Measurements from ENCODE around the gene RBM33. TPM values are rescaled to one million over a fixed set of nuclear protein-coding genes. Genes with fewer than 3 reads are reported as not detected.

RBM33 gene
- total and polyA plus RNA-seq, 10 of the 15 experiments (the other 5 are each of a cell fraction or from before 2014, with no cell fraction given): 4.7 to 67.2 (median 24.3) TPM

GRCh38 chr7:155722936-155723335, 78.5 kb downstream of the RBM33 start:
- intact Hi-C loops (cut with micrococcal nuclease; ENCODE audit: unreplicated experiment): loop anchor here (2.0 kb wide), 1 partner anchor 78 kb away; the partner anchor contains the start of gene RBM33
- no peak overlapping the region for H3K4me3 ChIP-seq

More at GRCh38 chr7:155722936-155723335, 78.5 kb downstream of the RBM33 start:
- Histone ChIP-seq H3K4me1 (ENCODE audit: control insufficient read depth, insufficient read depth, low read length) (peaks cover 39% of the 10 kb centered on the region), H2AFZ (ENCODE audit: control insufficient read depth, low read depth, low read length) (no peak overlapping the region), H4K20me1 (ENCODE audit: control insufficient read depth, insufficient read depth) (no peaks in the 10 kb centered on the region), H3K27ac (ENCODE audit: control insufficient read depth, insufficient read depth) (peak overlapping the region; percentile 71; the same call in 1 of the 2 replicates), H3K27me3 (replicated peaks in 1 of 2; ENCODE audit: control insufficient read depth in 2 of 2, insufficient read depth in 2 of 2, low read length in 1 of 2) (no peaks in the 10 kb centered on the region), H3K9me3 (replicated peaks; ENCODE audit: control insufficient read depth, insufficient read depth, low read length) (no peaks in the 10 kb centered on the region; the same call in 2 of the 3 replicates), H3K36me3 (ENCODE audit: control insufficient read depth in 2 of 2, insufficient read depth in 2 of 2, low read length in 1 of 2) (peaks cover 4 to 17% of the 10 kb centered on the region in 2 experiments), H3K9ac (ENCODE audit: control insufficient read depth, insufficient read depth, low read length) (no peak overlapping the region), H3K79me2 (ENCODE audit: control insufficient read depth, insufficient read depth, low read length) (peaks cover 50% of the 10 kb centered on the region), H3K4me2 (ENCODE audit: control insufficient read depth, insufficient read depth) (peak overlapping the region; percentile 54)
- TF ChIP-seq IKZF1 (conservative IDR thresholded peaks at IDR 0.05): no peak
- no peak for TF ChIP-seq SPI1 (IDR thresholded peaks at IDR 0.05; ENCODE audit: borderline replicate concordance, insufficient read depth, low read depth, low read length)
- TF ChIP-seq CHD4 (IDR thresholded peaks at IDR 0.05): no peak
- no peak for TF ChIP-seq CEBPB (IDR thresholded peaks at IDR 0.05; ENCODE audit: borderline replicate concordance in 1 of 2, low read depth in 2 of 2, low read length in 2 of 2)
- no peak for TF ChIP-seq PKNOX1 (IDR thresholded peaks at IDR 0.05)
- no peak for TF ChIP-seq ZBTB40 (IDR thresholded peaks at IDR 0.05; ENCODE audit: borderline replicate concordance)
- no peak for TF ChIP-seq KLF5 (IDR thresholded peaks at IDR 0.05; ENCODE audit: partially characterized antibody)
- no peak for TF ChIP-seq SIN3A (IDR thresholded peaks at IDR 0.05; ENCODE audit: low read depth, low read length)
- TF ChIP-seq NR2F1 (conservative IDR thresholded peaks at IDR 0.05): no peak
- no peak for TF ChIP-seq POU2F2 (IDR thresholded peaks at IDR 0.05; ENCODE audit: borderline replicate concordance, low read depth, low read length)
- TF ChIP-seq ZNF274 (IDR thresholded peaks at IDR 0.05; ENCODE audit: insufficient read depth, insufficient read length): no peak
- no peak for TF ChIP-seq CHD1 (IDR thresholded peaks at IDR 0.05; ENCODE audit: low read depth, low read length)
- TF ChIP-seq HDAC6 (IDR thresholded peaks at IDR 0.05; ENCODE audit: unreplicated experiment): no peak
- WGBS (ENCODE audit: insufficient coverage, insufficient replicate concordance, low lambda C conversion rate, missing lambda C conversion rate): 27% methylated on average over 4 of the region's 4 CpGs
- CTCF ChIA-PET: interaction anchor here (0.8 to 2.0 kb wide), 7 partner anchors 10 to 124 kb away, joined by 3 to 18 read pairs (median 4); no protein-coding TSS in a partner anchor
- FAIRE-seq (peak; percentile 38), DNase-seq (ENCODE audit: low read depth, low spot score) (no peak), ATAC-seq (no peak)
- BruUV-seq (replicated peaks): no TSS peak
- SMC1A ChIA-PET (ENCODE audit: uncharacterized antibody, unreplicated experiment): interaction anchor here (0.6 to 3.0 kb wide), 16 partner anchors 8 to 125 kb away, joined by 3 to 11 read pairs (median 4); no protein-coding TSS in a partner anchor
- in situ Hi-C loops (cut with MboI): no loop called here
- POLR2A ChIA-PET: interaction anchor here (1.0 to 2.0 kb wide), 4 partner anchors 10 to 79 kb away, joined by 3 to 4 read pairs (median 4); partner anchors contain the start of gene RBM33
- RAD21 ChIA-PET (ENCODE audit: unreplicated experiment): interaction anchor here (3.7 kb wide), 1 partner anchor 124 kb away, joined by 18 read pairs; no protein-coding TSS in a partner anchor
